Neural progenitor cell (in vitro differentiated cells): Measurements from ENCODE around the gene NSRP1.

Source experiments
- CTCF ChIP-seq: fragments of 200-600 bp; sonication (generic); IDR thresholded peaks from 2 replicates; pipeline ENCODE4 v1.5.1; 2017; ENCODE audit warnings: antibody characterized with exemption, mild to moderate bottlenecking
- EZH2 ChIP-seq: fragments of 200-600 bp; sonication (generic); IDR thresholded peaks from 2 replicates; pipeline ENCODE4 v1.6.1; 2017; ENCODE audit warnings: antibody characterized with exemption, mild to moderate bottlenecking, moderate library complexity

- TF ChIP-seq CTCF (no peak), EZH2 (no peak)
Measured at GRCh38 chr17:30234296-30234695, 117.7 kb downstream of the NSRP1 start.
